Neural cell (in vitro differentiated cells): ENCODE data around the gene SPRYD4. TPM values are rescaled to one million over a fixed set of nuclear protein-coding genes. Genes with fewer than 3 reads are reported as not detected.

ENCODE experiments used
- H2AFZ ChIP-seq: fragments of 200-600, 300-800 bp; sonication (generic), shearing (Covaris generic); 2 replicates; pipeline ENCODE4 v1.6.0; 2014; ENCODE audit warnings: low read depth, mild to moderate bottlenecking, antibody characterized with exemption, low read length, moderate library complexity
- H3F3A ChIP-seq: fragments of 200-600 bp; shearing (Covaris generic); 2 replicates; pipeline ENCODE4 v1.6.1; 2016; ENCODE audit warnings: mild to moderate bottlenecking, moderate library complexity, mixed read lengths, antibody characterized with exemption, low read length; ENCODE audit not compliant: insufficient read depth, poor library complexity, severe bottlenecking
- H3K27ac ChIP-seq: fragments of 200-600, 300-800 bp; sonication (generic), shearing (Covaris generic); 2 replicates; pipeline ENCODE4 v1.5.1; 2014; ENCODE audit warnings: mild to moderate bottlenecking, low read length, moderate library complexity
- H3K27me3 ChIP-seq: fragments of 300-800, 200-600 bp; sonication (generic), shearing (Covaris generic); 2 replicates; pipeline ENCODE4 v1.6.0; 2014; ENCODE audit warnings: mild to moderate bottlenecking, low read depth, low read length, moderate library complexity; ENCODE audit not compliant: insufficient read depth
- H3K36me3 ChIP-seq: fragments of 300-800, 200-600 bp; sonication (generic), shearing (Covaris generic); 2 replicates; pipeline ENCODE4 v1.5.1; 2014; ENCODE audit warnings: mild to moderate bottlenecking, antibody characterized with exemption, low read length, moderate library complexity; ENCODE audit not compliant: insufficient read depth
- H3K4me2 ChIP-seq: fragments of 300-800, 200-600 bp; sonication (generic), shearing (Covaris generic); 2 replicates; pipeline ENCODE4 v1.6.0; 2014; ENCODE audit warnings: mild to moderate bottlenecking, low read length
- H3K4me3 ChIP-seq: fragments of 300-800, 200-600 bp; sonication (generic), shearing (Covaris generic); 2 replicates; pipeline ENCODE4 v1.5.1; 2014; ENCODE audit warnings: mild to moderate bottlenecking, low read length, moderate library complexity
- H3K79me2 ChIP-seq: fragments of 200-600 bp; shearing (Covaris generic); replicated peaks from 2 replicates; pipeline ENCODE4 v1.6.0; 2014; ENCODE audit warnings: mild to moderate bottlenecking, low read length, moderate library complexity; ENCODE audit not compliant: insufficient read depth
- H3K9ac ChIP-seq: fragments of 300-800, 200-600 bp; sonication (generic), shearing (Covaris generic); 2 replicates; pipeline ENCODE4 v1.6.1; 2016; ENCODE audit warnings: mild to moderate bottlenecking, low read length, mixed read lengths
- H3K9me2 ChIP-seq: fragments of 200-600 bp; shearing (Covaris generic); 2 replicates; pipeline ENCODE4 v1.6.1; 2016; ENCODE audit warnings: mild to moderate bottlenecking, low read length, mixed read lengths; ENCODE audit not compliant: insufficient read depth
- H3K9me3 ChIP-seq: fragments of 200-600, 300-800 bp; sonication (generic), shearing (Covaris generic); 2 replicates; pipeline ENCODE4 v1.6.1; 2016; ENCODE audit warnings: mild to moderate bottlenecking, mixed run types, low read length, moderate library complexity, mixed read lengths
- H4K20me1 ChIP-seq: fragments of 200-600 bp; shearing (Covaris generic); 2 replicates; pipeline ENCODE4 v1.6.1; 2016; ENCODE audit warnings: mild to moderate bottlenecking, mixed run types; ENCODE audit not compliant: insufficient read depth
- CTCF ChIP-seq: fragments of 450-650 bp; IDR thresholded peaks from 2 replicates; pipeline ENCODE4 v1.5.1; 2014; ENCODE audit warnings: antibody characterized with exemption, mild to moderate bottlenecking, moderate library complexity; ENCODE audit not compliant: poor library complexity, severe bottlenecking
- EP300 ChIP-seq: fragments of 450-650 bp; conservative IDR thresholded peaks from 2 replicates; pipeline ENCODE4 v1.6.1; 2014; ENCODE audit warnings: antibody characterized with exemption, mild to moderate bottlenecking, moderate library complexity; ENCODE audit not compliant: poor library complexity, severe bottlenecking
- EZH2 ChIP-seq: fragments of 200-600, 300-800 bp; shearing (Covaris generic), sonication (generic); IDR thresholded peaks from 2 replicates; pipeline ENCODE4 v1.6.1; 2014; ENCODE audit warnings: antibody characterized with exemption, low read length, borderline replicate concordance, mild to moderate bottlenecking; ENCODE audit not compliant: insufficient read depth, poor library complexity, severe bottlenecking
- MXI1 ChIP-seq: fragments of 450-650 bp; conservative IDR thresholded peaks from 2 replicates; pipeline ENCODE4 v1.6.1; 2014; ENCODE audit warnings: antibody characterized with exemption, mild to moderate bottlenecking; ENCODE audit not compliant: poor library complexity, severe bottlenecking
- POLR2AphosphoS5 ChIP-seq: IDR thresholded peaks from 2 replicates; pipeline ENCODE4 v1.6.1; 2012
- RAD21 ChIP-seq: fragments of 450-650 bp; conservative IDR thresholded peaks from 2 replicates; pipeline ENCODE4 v1.6.1; 2014; ENCODE audit warnings: antibody characterized with exemption, mild to moderate bottlenecking, moderate library complexity
- REST ChIP-seq: IDR thresholded peaks from 2 replicates; pipeline ENCODE4 v1.6.1; 2012; ENCODE audit warnings: borderline replicate concordance
- SMC3 ChIP-seq: fragments of 450-650 bp; conservative IDR thresholded peaks from 2 replicates; pipeline ENCODE4 v1.6.1; 2014; ENCODE audit warnings: antibody characterized with exemption, mild to moderate bottlenecking, moderate library complexity; ENCODE audit not compliant: poor library complexity
- TAF1 ChIP-seq: IDR thresholded peaks from 2 replicates; pipeline ENCODE4 v1.6.1; 2012; ENCODE audit warnings: low read depth
- polyA plus RNA-seq: library from polyadenylated mRNA; depleted of rRNA; stranded (reverse); fragments of >200 nt; gene quantifications from 2 replicates; pipeline ENCODE4 v1.2.3, GENCODE V29; 2014

SPRYD4 gene
- polyA plus RNA-seq, 1 donor from 2014 or later, result 1.8 TPM

- no peak overlapping the region for H3K4me3 ChIP-seq
- H3K4me2 ChIP-seq, result no peak overlapping the region
These were observed 18.1 kb upstream of the SPRYD4 start for GRCh38 chr12:56450241-56450640.

GRCh38 chr12:56451147-56451546 is 17.2 kb upstream of the SPRYD4 start:
- H3K9me3 ChIP-seq, result no peaks in the 10 kb centered on the region
- H3K9ac ChIP-seq, result no peak overlapping the region
- no peak overlapping the region for H3K27ac ChIP-seq
- H3K9me2 ChIP-seq, result no peaks in the 10 kb centered on the region
- H3K79me2 ChIP-seq, result no peaks in the 10 kb centered on the region
- H3K4me2 ChIP-seq, result no peak overlapping the region
- no peak overlapping the region for H2AFZ ChIP-seq
- H3K36me3 ChIP-seq, result no peaks in the 10 kb centered on the region
- no peak overlapping the region for H3K4me3 ChIP-seq
- H3K27me3 ChIP-seq, result no peaks in the 10 kb centered on the region
- no peaks in the 10 kb centered on the region for H4K20me1 ChIP-seq
- peaks cover 2% of the 10 kb centered on the region for H3F3A ChIP-seq
- TF ChIP-seq POLR2AphosphoS5 (no peak), RAD21 (no peak), TAF1 (no peak), SMC3 (no peak), MXI1 (no peak), EP300 (no peak), REST (no peak), CTCF (no peak)

More at GRCh38 chr12:56450241-56450640, 18.1 kb upstream of the SPRYD4 start:
- Histone ChIP-seq H2AFZ (no peak overlapping the region), H3F3A (peaks cover 2% of the 10 kb centered on the region), H3K27ac (no peak overlapping the region), H4K20me1 (no peaks in the 10 kb centered on the region), H3K9me3 (no peaks in the 10 kb centered on the region), H3K9ac (no peak overlapping the region), H3K79me2 (no peaks in the 10 kb centered on the region), H3K9me2 (no peaks in the 10 kb centered on the region), H3K36me3 (no peaks in the 10 kb centered on the region), H3K27me3 (no peaks in the 10 kb centered on the region)
- TF ChIP-seq EZH2, result no peak
- TF ChIP-seq EP300, result no peak
- no peak for TF ChIP-seq RAD21
- TF ChIP-seq CTCF, result no peak
- TF ChIP-seq REST, result no peak
